Mesenchymal stem cell (in vitro differentiated cells and primary cell): ENCODE measurements around the gene DDX10.
A peak's percentile ranks its signal among the peaks of the same experiment; 100 is the strongest.

Experiments used
- DNase-seq: peaks from one replicate; pipeline ENCODE4 v3.0.0-alpha.2; 2013
- H2AFZ ChIP-seq: one replicate; pipeline ENCODE4 v1.6.1; 2013; ENCODE audit warnings: low read depth, mild to moderate bottlenecking, control low read depth, inconsistent platforms, low read length, moderate library complexity
- H2AK5ac ChIP-seq: 2 replicates; pipeline ENCODE4 v1.6.1; 2013; ENCODE audit warnings: low read length, moderate library complexity, mild to moderate bottlenecking, inconsistent platforms; ENCODE audit not compliant: severe bottlenecking
- H2BK120ac ChIP-seq: one replicate; pipeline ENCODE4 v1.6.1; 2013; ENCODE audit warnings: low read depth, mild to moderate bottlenecking, inconsistent platforms, low read length, moderate library complexity
- H2BK12ac ChIP-seq, 2 experiments: one replicate each; pipeline ENCODE4 v1.6.1; 2013; ENCODE audit warnings: inconsistent platforms in 2 of 2, low read length in 2 of 2, mild to moderate bottlenecking in 2 of 2, moderate library complexity in 2 of 2, control low read depth in 1 of 2
- H2BK15ac ChIP-seq: one replicate; pipeline ENCODE4 v1.6.1; 2013; ENCODE audit warnings: mild to moderate bottlenecking, low read depth, inconsistent platforms; ENCODE audit not compliant: poor library complexity, severe bottlenecking
- H2BK5ac ChIP-seq: 2 replicates; pipeline ENCODE4 v1.6.1; 2013; ENCODE audit warnings: low read depth, mild to moderate bottlenecking, low read length, control low read depth, inconsistent platforms; ENCODE audit not compliant: poor library complexity, severe bottlenecking
- H3K14ac ChIP-seq, 2 experiments: one replicate each; pipeline ENCODE4 v1.6.1; 2013; ENCODE audit warnings: inconsistent platforms in 2 of 2, low read length in 2 of 2, control low read depth in 1 of 2, mild to moderate bottlenecking in 1 of 2, moderate library complexity in 1 of 2
- H3K18ac ChIP-seq, 2 experiments: one replicate each; pipeline ENCODE4 v1.6.1; 2013; ENCODE audit warnings: inconsistent platforms in 2 of 2, low read length in 2 of 2, control low read depth in 1 of 2, low read depth in 1 of 2, mild to moderate bottlenecking in 1 of 2
- H3K23ac ChIP-seq, 2 experiments: one replicate each; pipeline ENCODE4 v1.6.1; 2013; ENCODE audit warnings: inconsistent platforms in 2 of 2, low read length in 2 of 2, mild to moderate bottlenecking in 2 of 2, moderate library complexity in 2 of 2, control low read depth in 1 of 2
- H3K27ac ChIP-seq: 2 replicates; pipeline ENCODE4 v1.5.1; 2013; ENCODE audit warnings: mild to moderate bottlenecking, moderate library complexity, low read length, control low read depth, inconsistent platforms; ENCODE audit not compliant: poor library complexity, severe bottlenecking
- H3K27me3 ChIP-seq, 2 experiments: 2 replicates each; pipeline versions ENCODE4 v1.6.1 to v1.7.0; 2013; ENCODE audit warnings: low read length in 2 of 2, mild to moderate bottlenecking in 2 of 2, moderate library complexity in 2 of 2, control low read depth in 1 of 2, inconsistent platforms in 1 of 2; ENCODE audit not compliant: control insufficient read depth in 1 of 2, insufficient read depth in 1 of 2
- H3K36me3 ChIP-seq, 2 experiments: 2 replicates each; pipeline versions ENCODE4 v1.6.1 to v1.7.0; 2013; ENCODE audit warnings: low read length in 2 of 2, control low read depth in 1 of 2, inconsistent platforms in 1 of 2, low read depth in 1 of 2, mild to moderate bottlenecking in 1 of 2; ENCODE audit not compliant: insufficient read depth in 2 of 2, control insufficient read depth in 1 of 2
- H3K4ac ChIP-seq, 2 experiments: one replicate each; pipeline ENCODE4 v1.6.1; 2013; ENCODE audit warnings: inconsistent platforms in 2 of 2, low read length in 2 of 2, mild to moderate bottlenecking in 2 of 2, moderate library complexity in 2 of 2, control low read depth in 1 of 2, low read depth in 1 of 2
- H3K4me1 ChIP-seq: 2 replicates; pipeline ENCODE4 v1.6.1; 2013; ENCODE audit warnings: low read depth, low read length, control low read depth; ENCODE audit not compliant: control insufficient read depth, insufficient read depth
- H3K4me2 ChIP-seq: 2 replicates; pipeline ENCODE4 v1.6.1; 2013; ENCODE audit warnings: low read length, mild to moderate bottlenecking, inconsistent platforms; ENCODE audit not compliant: poor library complexity, severe bottlenecking
- H3K4me3 ChIP-seq, 2 experiments: 2 replicates each; pipeline versions ENCODE4 v1.5.1 to v1.7.0; 2013; ENCODE audit warnings: low read length in 2 of 2, mild to moderate bottlenecking in 2 of 2, control low read depth in 1 of 2, low read depth in 1 of 2; ENCODE audit not compliant: insufficient read depth in 1 of 2
- H3K79me1 ChIP-seq: replicated peaks from 2 replicates; pipeline ENCODE4 v1.6.1; 2013; ENCODE audit warnings: mild to moderate bottlenecking, control low read depth, low read length, inconsistent platforms; ENCODE audit not compliant: poor library complexity, severe bottlenecking
- H3K9ac ChIP-seq: 2 replicates; pipeline ENCODE4 v1.7.0; 2013; ENCODE audit warnings: mild to moderate bottlenecking, low read length, moderate library complexity
- H3K9me3 ChIP-seq: 2 replicates; pipeline ENCODE4 v1.7.0; 2013; ENCODE audit warnings: mild to moderate bottlenecking, low read length; ENCODE audit not compliant: control insufficient read depth
- H4K8ac ChIP-seq: one replicate; pipeline ENCODE4 v1.6.1; 2013; ENCODE audit warnings: inconsistent platforms, mild to moderate bottlenecking, low read length, moderate library complexity
- H4K91ac ChIP-seq: one replicate; pipeline ENCODE4 v1.6.1; 2013; ENCODE audit warnings: mild to moderate bottlenecking, low read length, inconsistent platforms
- WGBS: methylation state at CpG from one replicate; pipeline ENCODE4 v1.1.7; 2013; ENCODE audit warnings: mixed read lengths; 5-methylcytosine and 5-hydroxymethylcytosine counted together

The DDX10 gene

DNA sequence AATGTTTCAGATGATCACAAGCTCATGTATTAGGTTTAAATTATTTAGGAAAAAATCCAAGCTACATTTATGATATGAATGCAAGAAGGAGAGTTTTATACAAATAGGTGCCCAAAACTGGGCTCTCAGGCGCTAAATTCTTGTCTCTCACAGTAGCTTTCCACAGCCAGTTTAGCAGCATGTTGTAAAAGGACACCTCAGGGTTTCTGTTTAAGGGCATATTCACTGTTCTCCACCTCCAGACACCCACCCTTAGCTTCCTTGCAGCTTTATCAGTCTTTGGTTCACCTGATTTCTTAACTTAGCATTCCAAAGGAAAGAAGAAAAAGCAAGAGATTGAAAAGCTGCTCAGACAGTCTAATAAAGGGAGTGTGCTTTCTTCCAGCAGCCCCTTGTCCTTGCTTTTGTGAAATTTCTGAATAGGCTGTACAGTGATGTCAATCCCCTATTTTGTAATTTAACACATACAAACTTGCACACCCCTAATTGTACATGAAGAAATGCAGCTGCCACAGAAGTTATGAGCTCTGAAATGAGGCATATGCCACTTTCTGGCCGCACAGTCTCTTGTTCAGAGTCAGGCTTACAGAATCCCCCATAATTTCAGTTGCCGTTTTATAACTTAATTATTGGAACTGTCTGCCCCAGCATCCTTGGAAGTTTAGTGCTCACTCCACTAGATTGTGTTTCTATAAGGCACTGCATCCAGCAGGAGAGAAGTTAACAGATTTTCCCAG lies 262.1 kb downstream of the DDX10 start:
- H3K36me3 ChIP-seq: no peaks in the 10 kb centered on the region
- H3K27me3 ChIP-seq: no peaks in the 10 kb centered on the region
- 92% methylated on average over 3 of the region's 3 CpGs for WGBS
- H3K4me2 ChIP-seq: no peak overlapping the region
- no peak overlapping the region for H4K8ac ChIP-seq
- H3K23ac ChIP-seq: no peak overlapping the region
- H2AK5ac ChIP-seq: no peak overlapping the region
- peaks cover 9% of the 10 kb centered on the region for H3K79me1 ChIP-seq
- no peaks in the 10 kb centered on the region for H3K4me1 ChIP-seq
- H2BK15ac ChIP-seq: no peak overlapping the region
- H3K9ac ChIP-seq: no peak overlapping the region
- no peak overlapping the region for H4K91ac ChIP-seq
- no peak overlapping the region for H2BK120ac ChIP-seq
- no peak overlapping the region for H3K18ac ChIP-seq
- H3K9me3 ChIP-seq: no peaks in the 10 kb centered on the region
- H2BK5ac ChIP-seq: no peak overlapping the region
- H3K14ac ChIP-seq: no peak overlapping the region
- H3K27ac ChIP-seq: no peak overlapping the region
- no peak overlapping the region for H2AFZ ChIP-seq
- DNase-seq: no peak
- peak overlapping the region in 1 of 2 experiments; percentile 49 for H3K4ac ChIP-seq
- no peak overlapping the region for H3K4me3 ChIP-seq
- no peak overlapping the region for H2BK12ac ChIP-seq

DNA sequence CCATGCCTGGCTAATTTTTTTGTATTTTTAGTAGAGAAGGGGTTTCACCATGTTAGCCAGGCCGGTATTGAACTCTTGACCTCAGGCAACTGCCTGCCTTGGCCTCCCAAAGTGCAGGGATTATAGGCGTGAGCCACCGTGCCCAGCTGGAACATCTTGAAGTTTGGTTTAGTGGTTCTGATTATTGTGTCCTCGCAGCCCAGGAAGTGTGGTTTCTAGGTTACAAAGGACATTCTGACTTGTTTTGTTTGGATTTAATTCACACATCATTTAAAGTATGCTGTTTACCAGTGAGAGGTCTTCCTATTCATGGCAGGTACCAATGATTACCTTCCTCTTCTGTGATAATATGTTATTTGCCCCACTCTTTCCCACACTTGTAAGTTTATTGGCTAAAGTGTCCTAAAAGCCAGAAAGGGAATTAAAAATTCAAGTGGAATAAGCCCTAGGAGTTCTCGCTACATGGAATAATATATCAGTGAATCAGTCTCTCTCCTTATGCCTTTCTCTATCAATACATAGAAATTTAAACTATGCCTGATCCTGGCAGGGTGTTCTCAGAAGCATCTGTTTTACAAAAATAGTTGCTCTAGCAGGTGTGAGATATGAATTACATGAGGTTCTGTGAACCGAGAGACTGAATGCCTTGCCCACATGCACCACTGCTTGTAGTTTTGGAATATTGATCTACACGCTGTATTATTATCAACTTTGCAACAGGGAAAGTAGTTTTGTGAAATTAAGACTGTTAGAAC lies 263.1 kb downstream of the DDX10 start:
- 52% methylated on average over 5 of the region's 7 CpGs for WGBS
- H2AK5ac ChIP-seq: no peak overlapping the region
- no peak overlapping the region for H3K4me3 ChIP-seq
- H3K18ac ChIP-seq: peak overlapping the region in 1 of 2 experiments; percentile 23
- no peak overlapping the region for H3K14ac ChIP-seq
- H3K27me3 ChIP-seq: no peaks in the 10 kb centered on the region
- no peaks in the 10 kb centered on the region for H3K36me3 ChIP-seq
- no peak overlapping the region for H3K27ac ChIP-seq
- no peaks in the 10 kb centered on the region for H3K9me3 ChIP-seq
- H2BK15ac ChIP-seq: no peak overlapping the region
- H3K4me1 ChIP-seq: no peaks in the 10 kb centered on the region
- peaks cover 9% of the 10 kb centered on the region for H3K79me1 ChIP-seq
- H3K4ac ChIP-seq: peak overlapping the region in 1 of 2 experiments; percentile 35
- no peak overlapping the region for H2BK5ac ChIP-seq
- H2AFZ ChIP-seq: no peak overlapping the region
- H3K9ac ChIP-seq: no peak overlapping the region
- no peak overlapping the region for H3K23ac ChIP-seq
- no peak overlapping the region for H4K8ac ChIP-seq
- no peak overlapping the region for H3K4me2 ChIP-seq
- H2BK12ac ChIP-seq: peak overlapping the region in 1 of 2 experiments; percentile 39
- no peak overlapping the region for H4K91ac ChIP-seq
- no peak for DNase-seq
- H2BK120ac ChIP-seq: no peak overlapping the region

DNA sequence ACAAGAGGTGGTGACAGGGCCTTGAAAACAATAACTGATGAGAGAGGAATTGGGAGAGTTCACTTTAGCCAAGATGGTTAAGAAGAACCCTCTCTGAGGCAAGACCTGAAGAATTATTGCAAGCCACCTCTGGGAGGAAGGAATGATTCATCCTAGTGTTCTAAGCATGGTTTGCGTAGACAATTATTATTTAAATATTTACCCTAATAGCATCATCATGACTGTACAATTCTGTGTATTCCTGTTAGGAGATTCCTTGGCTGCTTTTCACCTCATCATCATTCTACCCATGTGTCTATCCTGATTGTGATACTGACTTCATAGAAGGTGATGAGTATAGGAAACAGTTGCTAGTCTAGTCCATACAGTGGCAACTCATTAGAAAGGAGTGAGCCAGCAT lies 264.4 kb downstream of the DDX10 start:
- WGBS: no CpG with 5 or more reads among the region's 1 CpG

DNA sequence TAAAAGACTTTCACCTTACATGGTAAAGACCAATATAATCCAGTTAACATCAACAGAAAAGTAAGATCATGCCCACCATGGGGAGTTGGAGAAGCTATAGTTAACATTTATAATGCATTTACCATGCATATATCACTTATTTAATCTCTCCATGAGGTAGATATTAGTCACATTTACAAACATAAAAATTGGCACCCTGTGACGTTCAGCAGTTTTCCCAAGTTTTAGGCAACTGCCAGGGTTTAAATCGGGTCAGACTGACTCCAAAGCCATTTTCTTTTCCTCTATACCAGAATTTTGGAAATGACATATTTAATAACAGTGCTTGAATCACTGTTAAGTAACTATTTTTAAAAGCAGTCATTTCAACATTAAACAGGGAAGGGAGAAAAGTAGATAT lies 266.3 kb downstream of the DDX10 start:
- Histone ChIP-seq H3K27me3 (no peaks in the 10 kb centered on the region), H3K27ac (no peak overlapping the region), H3K14ac (no peak overlapping the region), H3K4me2 (no peak overlapping the region), H3K9ac (no peak overlapping the region), H3K18ac (peak overlapping the region; percentile 16 to 64), H2BK5ac (no peak overlapping the region), H4K91ac (no peak overlapping the region), H3K4me1 (no peaks in the 10 kb centered on the region), H3K36me3 (no peaks in the 10 kb centered on the region), H2AFZ (no peak overlapping the region), H3K9me3 (no peaks in the 10 kb centered on the region), H4K8ac (no peak overlapping the region), H2AK5ac (no peak overlapping the region), H3K23ac (no peak overlapping the region), H2BK120ac (no peak overlapping the region), H2BK12ac (no peak overlapping the region), H2BK15ac (peak overlapping the region; percentile 26), H3K4ac (peak overlapping the region in 1 of 2 experiments; percentile 66), H3K4me3 (no peak overlapping the region), H3K79me1 (peaks cover 6% of the 10 kb centered on the region)
- no peak for DNase-seq
- WGBS: 33% methylated on average over 1 of the region's 2 CpGs

More for the DNA sequence above, 264.4 kb downstream of the DDX10 start:
- peaks cover 9% of the 10 kb centered on the region for H3K79me1 ChIP-seq
- H3K18ac ChIP-seq: no peak overlapping the region
- peak overlapping the region; percentile 17 for H3K27ac ChIP-seq
- no peaks in the 10 kb centered on the region for H3K27me3 ChIP-seq
- H3K36me3 ChIP-seq: no peaks in the 10 kb centered on the region
- peak overlapping the region; percentile 38 for H3K9ac ChIP-seq
- H2BK15ac ChIP-seq: no peak overlapping the region
- no peak overlapping the region for H2BK120ac ChIP-seq
- no peak overlapping the region for H4K8ac ChIP-seq
- H3K4me3 ChIP-seq: no peak overlapping the region
- no peak overlapping the region for H3K14ac ChIP-seq
- H2AK5ac ChIP-seq: no peak overlapping the region
- H3K4ac ChIP-seq: no peak overlapping the region
- H3K4me1 ChIP-seq: no peaks in the 10 kb centered on the region
- no peak overlapping the region for H3K4me2 ChIP-seq
- H2BK12ac ChIP-seq: no peak overlapping the region
- no peak overlapping the region for H4K91ac ChIP-seq
- no peak overlapping the region for H2BK5ac ChIP-seq
- H3K23ac ChIP-seq: no peak overlapping the region
- H2AFZ ChIP-seq: no peak overlapping the region
- DNase-seq: peak; percentile 96
- H3K9me3 ChIP-seq: no peaks in the 10 kb centered on the region
